HG03045 (cell line): ENCODE results near the gene PDAP1.
A peak's percentile ranks its signal among the peaks of the same experiment; 100 is the strongest.
"Not testable (repeated sequence)": the region's sequence is repeated elsewhere in the genome, so short reads cannot be mapped to it uniquely, and the experiment has no call there.

Experiments
- ATAC-seq: cut with Tn5 transposase; IDR thresholded peaks from one replicate; pipeline ENCODE4 v1.9.1; 2021; ENCODE audit warnings: mild to moderate bottlenecking, moderate library complexity; ENCODE audit not compliant: unreplicated experiment

PDAP1 gene

DNA sequence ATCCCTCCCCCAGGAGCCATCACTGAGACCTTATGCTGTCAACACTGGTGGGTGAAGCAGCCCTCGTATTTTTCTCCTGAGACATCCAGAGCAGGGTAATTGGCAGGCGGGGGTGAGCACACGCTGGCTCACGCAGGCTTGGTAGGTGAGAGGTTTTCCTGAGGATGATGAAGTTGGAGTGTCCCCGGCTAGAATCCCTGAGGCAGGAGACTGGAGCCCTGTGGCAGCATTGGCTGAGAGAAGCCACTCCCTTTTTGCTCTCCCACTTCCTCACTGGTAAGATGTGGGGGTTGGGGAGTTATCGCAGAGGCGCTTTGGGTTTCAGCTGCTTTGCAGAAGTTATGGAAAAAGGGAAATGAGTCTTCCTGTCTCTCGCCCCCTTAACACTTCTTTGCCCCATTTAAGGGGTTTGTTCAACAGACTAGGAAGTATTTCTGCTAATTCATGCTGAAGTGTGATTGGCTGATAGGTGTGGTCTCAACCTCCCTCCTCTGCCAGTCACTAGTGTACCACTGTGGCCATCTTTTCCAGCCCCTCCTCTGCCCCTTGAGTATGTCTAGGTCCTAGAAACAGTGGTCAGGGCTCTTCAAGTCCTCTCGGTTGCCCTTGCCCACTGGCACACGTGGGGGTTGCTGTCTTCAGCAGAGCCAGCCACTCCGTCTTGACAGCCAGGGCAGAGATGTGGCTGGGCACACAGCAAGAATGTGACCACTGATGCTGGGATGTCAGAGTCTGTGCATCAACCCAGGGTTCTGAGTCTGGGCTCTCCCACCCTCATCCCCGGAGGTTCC lies 28.2 kb downstream of the PDAP1 start:
- no peak for ATAC-seq

DNA sequence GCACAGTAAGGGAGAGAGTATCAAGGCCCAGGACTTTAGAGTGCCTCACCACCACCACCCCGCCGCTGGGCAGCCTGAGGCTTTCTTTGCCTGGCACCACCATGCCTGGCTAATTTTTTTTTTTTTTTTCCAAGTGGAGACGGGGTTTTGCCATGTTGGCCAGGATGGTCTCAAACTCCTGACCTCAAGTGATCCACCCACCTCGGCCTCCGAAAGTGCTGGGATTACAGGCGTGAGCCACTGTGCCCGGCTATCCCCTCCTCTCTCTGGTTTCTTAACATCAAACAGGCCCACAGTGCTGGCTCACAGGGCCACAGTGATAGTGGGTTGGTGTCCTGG lies 28.7 kb downstream of the PDAP1 start:
- not testable (repeated sequence) for ATAC-seq

DNA sequence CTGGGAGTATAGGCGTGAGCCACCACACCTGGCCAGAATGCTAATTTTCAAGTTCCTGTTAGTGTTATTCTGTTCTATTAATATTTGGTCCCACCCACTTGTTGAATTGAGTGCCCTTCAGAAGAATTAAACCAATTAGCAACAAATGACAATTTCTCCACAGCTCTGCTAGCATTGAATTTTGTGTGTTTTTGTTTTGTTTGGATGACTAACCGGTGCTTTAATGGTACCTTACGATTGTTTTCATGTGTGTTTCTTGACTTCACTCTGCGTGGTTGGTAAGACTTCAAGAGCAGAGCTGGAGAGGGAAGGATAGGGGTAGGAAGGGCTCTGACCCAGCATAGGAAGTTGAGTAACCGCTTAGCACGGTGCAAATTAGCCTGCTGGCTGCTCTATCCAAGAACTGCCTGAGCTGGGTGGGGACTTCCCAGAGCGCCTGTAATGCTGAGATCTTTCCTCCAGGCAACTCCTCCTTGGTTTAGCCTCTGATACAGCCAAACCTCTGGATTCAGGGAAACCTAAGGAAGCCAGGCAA lies 29.3 kb downstream of the PDAP1 start:
- no peak for ATAC-seq

DNA sequence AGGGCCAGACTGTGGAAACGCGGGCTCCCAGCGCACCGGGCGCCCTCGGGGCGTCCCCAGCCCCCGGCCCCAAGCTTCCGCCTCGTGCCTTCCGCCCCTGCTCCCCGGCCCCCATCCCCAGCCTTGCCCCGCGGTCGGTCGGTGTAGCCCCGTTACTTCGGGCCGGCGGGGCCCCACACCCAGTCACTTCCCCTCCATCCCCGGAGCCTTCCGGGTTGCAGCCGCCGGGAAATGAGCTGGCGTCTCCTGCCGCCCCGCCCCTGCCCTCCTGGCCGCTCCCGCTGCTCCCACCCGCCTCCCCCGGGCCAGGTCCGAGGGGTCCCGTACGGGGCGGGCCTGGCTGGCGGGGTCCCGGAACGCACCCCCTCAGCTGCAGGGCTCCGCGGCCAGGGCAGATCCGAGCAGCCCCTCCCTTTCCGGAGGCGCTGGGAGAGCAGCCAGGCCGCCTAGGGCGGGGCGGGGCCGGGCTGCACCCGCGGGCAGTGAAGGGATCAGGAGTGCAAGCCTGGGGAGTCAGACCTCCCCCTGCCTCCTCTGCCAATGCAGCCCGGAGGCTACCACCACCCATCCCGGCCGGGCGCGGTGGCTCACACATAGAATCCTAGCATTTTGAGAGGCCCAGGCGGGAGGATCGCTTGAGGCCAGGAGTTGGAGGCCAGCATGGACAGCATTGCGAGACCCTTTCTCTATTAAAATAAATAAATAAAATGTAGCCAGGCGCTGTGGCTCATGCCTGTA lies 33.2 kb downstream of the PDAP1 start:
- peak; percentile 51 for ATAC-seq

DNA sequence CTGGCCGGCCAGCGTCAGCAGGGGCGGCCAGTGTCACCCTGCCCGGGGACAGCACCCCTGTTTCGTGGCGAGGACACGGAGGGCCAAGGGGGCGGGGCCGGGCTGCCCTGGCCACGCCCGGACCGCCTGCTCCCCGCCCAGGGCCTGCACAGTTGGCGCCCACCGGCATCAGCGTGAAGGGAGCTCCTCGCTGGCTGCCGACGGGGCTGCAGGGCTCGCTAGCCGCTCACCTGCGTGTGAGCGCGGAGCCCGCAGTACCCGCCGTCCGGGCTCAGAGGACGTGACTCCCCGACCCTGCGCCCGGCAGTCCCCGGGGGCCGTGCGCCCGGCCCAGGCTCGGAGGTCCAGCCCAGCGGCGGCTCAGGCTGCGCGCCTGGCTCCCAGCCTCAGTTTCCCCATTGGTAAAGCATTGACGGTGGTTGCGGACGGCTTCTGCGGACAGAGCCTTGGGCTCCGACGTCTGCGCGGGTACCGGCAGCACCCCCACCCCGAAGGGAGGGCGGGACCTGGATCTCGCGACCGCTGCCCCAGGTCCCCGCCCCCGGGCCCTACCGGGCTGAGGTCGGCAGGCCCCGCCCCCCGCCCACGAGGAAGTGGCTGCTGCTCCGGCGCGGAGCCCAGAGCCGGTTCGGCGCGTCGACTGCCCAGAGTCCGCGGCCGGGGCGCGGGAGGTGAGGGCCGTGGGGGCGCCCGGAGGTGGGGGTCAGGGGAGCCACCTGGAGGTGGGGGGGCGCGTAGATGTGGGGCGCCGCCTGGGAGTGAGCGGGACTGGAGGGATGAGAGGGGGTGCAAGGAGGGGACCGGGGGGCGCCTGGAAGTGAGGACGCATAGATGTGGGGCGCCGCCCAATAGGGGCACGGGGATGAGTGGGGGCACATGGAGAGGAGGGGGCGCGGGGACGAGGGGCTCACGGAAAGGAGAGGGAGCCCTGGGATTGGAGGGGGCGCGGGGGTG lies 34.0 kb downstream of the PDAP1 start, which contains the start of gene ARPC1B:
Gene ARPC1B, plus strand, starts transcription at position 620 of the 954 bp plus-strand sequence. CDS start 10,985 bp downstream, outside the sequence.
- peak; percentile 70 for ATAC-seq

DNA sequence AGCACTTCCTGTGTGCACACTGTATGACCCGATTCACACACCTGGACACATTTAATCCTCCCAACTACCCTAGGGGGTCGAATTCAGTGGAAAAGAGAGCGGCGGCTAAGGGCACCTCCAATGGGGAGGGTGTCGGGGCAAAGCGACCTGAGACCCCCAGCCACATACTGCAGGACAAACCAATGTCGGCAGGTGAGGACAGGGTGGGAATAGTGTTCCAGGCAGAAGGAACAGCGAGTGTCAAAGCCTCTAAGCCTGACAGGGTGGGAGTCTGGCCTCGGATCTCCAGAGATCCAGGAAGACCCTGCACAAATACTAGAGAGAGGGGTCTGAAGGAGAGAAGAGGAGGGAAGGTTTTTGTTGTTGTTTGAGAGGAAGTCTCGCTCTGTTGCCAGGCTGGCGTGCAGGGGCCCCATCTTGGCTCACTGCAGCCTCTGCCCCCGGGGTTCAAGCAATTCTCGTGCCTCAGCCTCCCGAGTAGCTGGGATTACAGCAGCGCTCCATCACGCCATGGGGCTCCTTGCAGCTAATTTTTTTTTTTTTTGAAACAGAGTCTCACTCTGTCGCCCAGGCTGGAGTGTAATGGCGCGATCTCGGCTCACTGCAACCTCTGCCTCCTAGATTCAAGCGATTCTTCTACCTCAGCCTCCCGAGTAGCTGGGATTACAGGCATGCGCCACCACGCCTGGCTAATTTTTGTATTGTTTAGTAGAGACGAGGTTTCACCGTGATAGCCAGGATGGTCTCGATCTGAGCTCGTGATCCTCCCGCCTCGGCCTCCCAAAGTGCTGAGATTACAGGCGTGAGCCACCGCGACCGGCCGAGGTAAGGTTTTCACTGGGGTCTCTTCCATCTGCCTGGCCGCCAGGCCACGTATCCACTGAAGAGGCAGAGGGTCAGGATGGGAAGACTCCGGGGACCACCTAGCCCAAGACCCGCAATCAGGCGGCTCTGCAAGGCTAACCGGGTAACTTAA lies 35.0 kb downstream of the PDAP1 start:
- ATAC-seq: no peak

DNA sequence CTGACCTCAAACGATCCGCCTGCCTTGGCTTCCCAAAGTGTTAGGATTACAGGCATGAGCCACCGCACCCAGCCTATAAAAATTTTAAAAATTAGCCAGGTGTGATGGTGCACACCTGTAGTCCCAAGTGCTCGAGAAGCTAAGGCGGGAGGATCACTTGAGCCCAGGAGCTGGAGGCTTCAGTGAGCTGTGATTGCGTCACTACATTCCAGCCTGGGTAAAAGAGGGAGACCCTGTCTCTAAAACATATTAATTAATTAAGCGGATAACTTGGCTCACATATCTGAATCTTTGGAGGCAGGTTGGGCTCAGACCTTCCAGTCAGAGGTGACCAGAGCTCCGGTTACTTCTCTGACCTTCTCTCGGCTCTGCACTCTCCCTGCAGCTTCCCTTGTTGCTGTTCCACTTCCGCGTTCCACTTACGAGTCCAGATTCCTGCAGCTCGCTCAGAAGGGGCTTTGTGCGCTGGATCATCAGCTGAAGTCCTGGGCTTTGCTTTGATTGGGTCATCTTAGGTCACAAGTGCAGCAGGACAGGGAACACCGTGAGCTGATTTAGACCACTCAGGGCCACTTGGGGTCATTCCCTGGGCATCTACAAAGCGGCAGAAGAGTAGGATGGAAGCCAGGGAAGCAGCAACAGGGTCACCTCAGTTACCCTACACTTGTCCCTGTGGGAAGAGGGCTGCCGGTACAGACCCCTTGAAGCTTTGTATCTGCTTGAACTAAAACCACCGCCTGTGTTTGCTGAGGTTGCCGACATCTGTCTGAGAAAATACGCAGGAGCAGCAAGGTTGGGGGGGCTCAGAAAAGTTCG lies 35.9 kb downstream of the PDAP1 start:
- ATAC-seq: no peak

DNA sequence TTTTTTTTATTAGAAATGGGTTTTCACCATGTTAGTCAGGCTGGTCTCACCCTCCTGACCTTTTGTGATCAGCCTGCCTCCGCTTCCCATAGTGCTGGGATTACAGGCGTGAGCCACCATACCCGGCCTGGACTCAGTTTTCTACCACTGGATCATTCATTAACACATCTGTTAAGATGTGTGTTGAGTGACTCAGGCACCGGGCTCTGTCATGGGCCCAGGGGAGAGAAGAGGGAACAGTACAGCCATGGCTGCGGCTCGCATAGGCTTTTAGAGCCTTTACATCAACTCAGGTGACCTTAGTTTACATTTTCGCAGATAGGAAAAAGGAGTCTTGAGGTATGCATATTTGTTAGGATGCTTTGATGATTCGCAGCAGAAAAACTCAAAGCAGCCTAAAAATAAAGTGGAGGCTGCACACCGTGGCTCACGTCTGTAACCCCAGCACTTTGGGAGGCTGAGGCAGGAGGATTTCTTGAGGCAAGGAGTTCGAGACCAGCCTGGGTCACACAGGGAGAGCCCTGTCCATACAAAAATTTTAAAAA lies 36.9 kb downstream of the PDAP1 start:
- ATAC-seq: no peak

DNA sequence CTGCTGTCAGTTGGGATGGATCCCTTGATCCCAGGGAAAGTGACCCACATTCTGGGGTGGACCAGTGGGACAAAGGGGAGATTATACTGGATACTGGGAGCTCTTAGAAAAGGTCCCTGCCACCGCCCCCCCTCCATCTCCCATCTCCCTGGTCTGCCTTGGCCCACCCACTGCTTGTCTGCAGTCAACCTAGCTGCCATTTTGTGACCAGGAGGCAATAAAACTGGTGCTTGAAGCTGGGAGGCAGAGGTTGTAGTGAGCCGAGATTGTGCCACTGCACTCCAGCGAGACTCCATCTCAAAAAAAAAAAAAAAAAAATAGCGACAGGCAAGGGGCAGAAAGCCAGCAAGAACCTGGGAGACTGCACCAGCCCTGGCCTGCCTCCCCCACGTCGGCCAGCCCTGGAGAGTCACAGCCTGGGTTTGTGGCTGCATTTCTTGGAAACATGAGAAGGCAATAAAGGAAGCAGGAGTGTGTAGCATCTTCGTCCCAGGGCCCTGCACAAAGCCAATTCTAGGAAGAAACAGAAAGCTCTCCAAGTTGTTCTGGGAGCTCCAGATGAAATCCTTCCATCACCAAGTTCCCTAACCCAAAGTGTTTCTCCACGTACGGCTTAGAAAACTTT lies 38.5 kb downstream of the PDAP1 start:
- ATAC-seq: no peak

DNA sequence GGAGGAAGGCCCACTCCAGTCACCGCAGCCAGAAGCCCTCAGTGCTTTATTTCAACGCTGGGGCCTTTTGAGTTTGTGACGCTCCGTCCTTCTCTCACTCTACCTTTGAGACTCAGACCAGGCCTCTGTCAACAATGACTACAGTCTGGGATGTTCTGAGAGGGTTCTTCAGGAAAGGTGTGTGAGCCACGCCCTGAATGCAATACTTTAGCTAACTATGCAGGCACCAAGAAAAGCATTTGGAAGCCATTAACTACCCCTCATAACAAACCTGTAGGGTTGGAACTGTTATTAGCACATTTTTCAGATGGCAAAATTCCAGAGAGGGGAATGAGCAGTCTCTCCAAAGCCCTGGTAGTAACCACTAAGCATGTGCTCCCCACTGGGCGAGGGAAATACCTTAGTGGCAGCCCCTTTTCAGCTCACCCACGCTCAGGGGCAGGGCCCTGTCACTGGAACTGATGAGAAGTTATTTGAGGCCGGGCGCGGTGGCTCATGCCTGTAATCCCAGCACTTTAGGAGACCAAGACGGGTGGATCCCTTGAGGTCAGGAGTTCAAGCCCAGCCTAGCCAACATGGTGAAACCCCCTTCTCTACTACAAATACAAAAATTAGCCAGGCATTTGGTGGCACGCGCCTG lies 39.5 kb downstream of the PDAP1 start:
- ATAC-seq: no peak

DNA sequence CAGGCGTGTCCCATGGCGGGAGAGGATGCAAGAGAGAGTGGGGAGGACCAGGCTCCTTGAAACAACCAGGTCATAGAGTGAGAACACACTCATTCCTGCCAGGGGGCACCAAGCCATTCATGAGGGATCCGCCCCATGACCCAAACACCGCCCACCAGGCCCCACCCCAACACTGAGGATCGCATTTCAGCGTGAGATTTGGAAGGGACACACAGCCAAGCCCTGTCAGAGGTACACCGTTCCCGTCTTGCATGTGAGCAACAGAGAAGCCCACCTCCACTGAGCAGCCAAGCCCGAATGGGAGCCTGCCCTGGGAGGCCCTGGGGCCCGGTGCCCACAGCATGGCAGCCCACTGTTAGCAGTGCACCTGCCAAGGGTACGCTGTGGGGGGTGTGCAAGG lies 41.8 kb downstream of the PDAP1 start:
- no peak for ATAC-seq

DNA sequence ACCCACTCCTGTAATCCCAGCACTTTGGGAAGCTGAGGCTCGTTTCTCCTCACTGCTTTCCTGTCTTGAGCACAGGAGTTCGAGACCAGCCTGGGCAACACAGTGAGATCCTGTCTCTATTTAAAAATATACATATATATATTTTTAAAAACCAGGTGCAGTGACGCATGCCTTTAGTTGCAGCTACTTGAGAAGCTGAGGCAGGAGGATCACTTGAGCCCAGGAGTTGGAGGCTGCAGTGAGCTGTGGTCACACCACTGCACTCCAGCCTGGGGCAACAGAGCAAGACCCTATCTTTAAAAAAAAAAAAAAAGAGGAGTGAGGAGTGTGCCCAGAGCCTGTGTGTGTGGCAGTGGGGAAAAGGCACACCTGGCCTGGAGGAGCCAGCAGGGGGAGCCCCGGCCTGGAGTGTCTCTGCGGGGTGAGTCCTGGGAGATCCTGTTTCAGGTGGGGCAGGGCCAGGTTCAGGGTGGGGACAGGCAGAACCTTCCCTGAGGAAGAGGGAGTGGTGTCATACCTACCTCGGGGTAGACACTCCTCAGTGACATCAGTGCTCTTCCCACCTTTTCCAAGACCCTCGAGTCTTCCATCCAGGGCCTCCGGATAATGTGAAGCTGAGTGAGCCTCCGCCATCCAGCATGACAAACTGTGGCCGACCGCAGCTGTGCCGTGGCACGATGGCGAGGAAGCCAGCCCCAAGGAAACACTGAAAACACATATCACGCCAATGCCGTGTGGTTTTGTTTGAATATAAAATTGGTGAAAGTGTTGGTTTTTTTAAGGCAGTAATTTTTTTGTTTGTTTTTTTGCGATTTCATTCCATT lies 42.9 kb downstream of the PDAP1 start:
- no peak for ATAC-seq

DNA sequence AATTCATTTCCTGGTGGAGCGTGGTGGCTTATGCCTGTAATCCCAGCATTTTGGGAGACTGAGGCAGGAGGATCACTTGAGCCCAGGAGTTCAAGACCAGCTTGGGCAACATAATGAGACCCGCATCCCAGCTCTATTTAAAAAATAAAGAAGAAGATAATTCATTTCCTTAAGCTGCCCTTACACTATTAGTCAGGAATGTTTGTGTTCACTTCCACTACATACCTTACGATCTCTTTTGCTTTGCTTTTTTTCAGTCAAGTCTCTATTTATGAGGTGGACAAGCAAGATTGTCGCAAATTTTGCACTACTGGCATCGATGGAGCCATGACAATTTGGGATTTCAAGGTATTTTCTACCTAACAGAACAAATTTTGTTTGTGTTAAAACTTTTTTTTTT lies 45.1 kb downstream of the PDAP1 start:
- no peak for ATAC-seq

DNA sequence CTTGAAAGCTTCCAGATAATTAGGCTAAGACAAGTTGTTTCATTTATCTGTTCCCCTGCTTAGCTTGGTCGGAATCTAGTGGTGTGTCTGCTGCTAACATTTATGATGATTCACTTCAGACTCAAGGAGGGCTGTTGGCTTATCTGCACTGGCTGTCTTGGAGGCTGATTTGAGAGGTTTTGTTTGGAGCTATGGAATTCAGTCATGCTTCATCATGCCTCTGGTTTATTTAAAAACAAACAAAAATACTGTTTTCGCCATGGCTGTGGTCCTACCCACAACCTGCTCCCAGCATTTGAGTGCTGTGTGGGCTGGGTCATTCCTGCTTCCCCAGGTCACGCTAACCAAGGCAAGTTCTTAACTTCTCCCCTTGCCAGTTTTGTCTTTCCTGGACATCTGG lies 45.6 kb downstream of the PDAP1 start:
- no peak for ATAC-seq

DNA sequence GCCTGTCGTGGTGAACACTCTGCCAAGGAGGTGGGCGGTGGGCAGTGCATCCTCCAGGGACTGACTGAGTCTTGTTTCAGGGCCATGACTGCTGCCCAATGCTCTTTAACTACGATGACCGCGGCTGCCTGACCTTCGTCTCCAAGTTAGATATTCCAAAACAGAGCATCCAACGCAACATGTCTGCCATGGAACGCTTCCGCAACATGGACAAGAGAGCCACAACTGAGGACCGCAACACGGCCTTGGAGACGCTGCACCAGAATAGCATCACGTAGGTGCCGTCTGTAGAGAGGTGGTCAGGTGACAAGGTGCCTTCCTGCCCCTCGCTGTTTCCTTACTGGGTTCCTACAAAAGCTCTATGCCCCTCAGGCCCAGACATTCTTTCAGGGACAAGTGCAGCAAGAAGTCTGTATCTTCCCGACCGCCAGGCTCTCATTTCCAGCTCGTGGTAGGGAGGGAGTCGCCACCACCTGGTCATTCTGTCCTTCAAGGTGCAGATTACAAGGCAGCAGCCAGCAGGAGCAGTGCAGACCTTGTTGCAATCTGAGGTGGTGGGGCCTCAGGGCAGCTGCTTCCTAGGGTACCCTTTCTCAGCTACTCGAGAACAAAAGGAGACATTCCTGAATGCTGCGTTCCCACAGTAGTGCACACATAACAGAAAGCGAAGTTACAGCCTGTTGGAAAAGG lies 48.8 kb downstream of the PDAP1 start:
- ATAC-seq: no peak

DNA sequence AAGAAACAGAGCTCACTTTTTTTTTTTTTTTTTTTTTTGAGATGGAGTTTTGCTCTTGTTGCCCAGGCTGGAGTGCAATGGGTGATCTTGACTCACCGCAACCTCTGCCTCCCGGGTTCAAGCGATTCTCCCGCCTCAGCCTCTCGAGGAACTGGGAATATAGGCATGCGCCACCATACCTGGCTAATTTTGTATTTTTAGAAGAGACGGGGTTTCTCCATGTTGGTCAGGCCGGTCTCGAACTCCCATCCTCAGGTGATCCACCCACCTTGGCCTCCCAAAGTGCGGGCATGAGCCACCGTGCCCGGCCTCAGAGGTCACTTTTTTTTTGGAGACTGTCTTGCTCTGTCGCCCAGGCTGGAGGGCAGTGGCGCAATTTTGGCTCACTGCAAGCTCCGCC lies 49.9 kb downstream of the PDAP1 start:
- not testable (repeated sequence) for ATAC-seq
